ENCODE measurements around the gene PSMA2. TPM values are rescaled to one million over a fixed set of nuclear protein-coding genes. Genes with fewer than 3 reads are reported as not detected.

Gene PSMA2
- total and polyA plus RNA-seq, 2 donors (not counting 3 experiments of a cell fraction or from before 2014, with no cell fraction given), result 107 to 118 TPM

DNA sequence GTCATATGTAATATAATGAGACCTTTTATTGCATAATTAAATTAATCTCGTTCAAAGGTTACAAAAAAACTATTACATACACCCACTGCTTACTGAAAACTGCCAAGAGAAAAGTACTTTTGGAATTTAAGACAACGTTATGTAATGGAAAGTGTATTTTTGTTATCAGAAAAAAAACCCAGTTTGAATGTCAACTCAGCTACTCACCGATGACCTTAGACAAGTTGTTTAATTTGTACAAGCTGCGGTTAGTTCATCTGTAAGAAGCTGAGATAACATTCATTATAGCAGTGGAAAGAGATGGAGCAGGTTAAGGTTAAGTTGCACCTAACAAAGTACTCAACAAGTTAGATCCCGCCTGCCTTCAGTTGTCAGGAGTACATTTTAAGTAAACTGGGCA is 1.1 kb downstream of the PSMA2 start:
- Histone ChIP-seq H3K27me3 (ENCODE audit: control insufficient read depth in 2 of 2, insufficient read depth in 2 of 2, low read length in 2 of 2) (no peaks in the 10 kb centered on the region), H3K9me1 (replicated peaks; ENCODE audit: control insufficient read depth, extremely low read depth, insufficient read depth, low read length) (no peaks in the 10 kb centered on the region), H2AFZ (ENCODE audit: low read depth, low read length) (no peak overlapping the region), H3K4me3 (replicated peaks in 1 of 3; ENCODE audit: insufficient read depth in 1 of 3, low read depth in 1 of 3, low read length in 3 of 3) (peak overlapping the region; percentile 54 to 95 (median 82)), H3K79me2 (ENCODE audit: control insufficient read depth, insufficient read depth, low read length) (peaks cover 79% of the 10 kb centered on the region), H3K9ac (replicated peaks; ENCODE audit: extremely low read depth, insufficient read depth, low read length) (peak overlapping the region; percentile 87), H3K4me2 (ENCODE audit: insufficient read depth, low read length) (peak overlapping the region; percentile 90), H3K27ac (ENCODE audit: insufficient read depth, low read depth, low read length) (no peak overlapping the region), H3K4me1 (ENCODE audit: control insufficient read depth, extremely low read depth, insufficient read depth, low read length) (peaks cover 29% of the 10 kb centered on the region), H3K36me3 (ENCODE audit: control insufficient read depth in 2 of 2, extremely low read depth in 1 of 2, insufficient read depth in 2 of 2, low read length in 2 of 2) (peaks cover 0 to 13% of the 10 kb centered on the region in 2 experiments), H4K20me1 (replicated peaks; ENCODE audit: control insufficient read depth, extremely low read depth, insufficient read depth, low read length) (no peaks in the 10 kb centered on the region), H3K9me3 (replicated peaks; ENCODE audit: control insufficient read depth, insufficient read depth, low read length) (no peaks in the 10 kb centered on the region)
- CTCF ChIA-PET, result interaction anchor here (1.0 kb wide), 2 partner anchors 10 to 19 kb away, joined by 3 to 6 read pairs; partner anchors contain the start of gene C7orf25
- dilution Hi-C loops (cut with MboI; ENCODE audit: extremely low pct_ligation_motif_present, low sequenced_read_pairs), result no loop called here
- peak; percentile 33 for FAIRE-seq
- intact Hi-C loops (cut with micrococcal nuclease), result loop anchor here (5.0 to 10.0 kb wide), 2 partner anchors 654 to 989 kb away; partner anchors contain the start of gene STK17A
- no peak for TF ChIP-seq POLR2A (IDR thresholded peaks at IDR 0.05; ENCODE audit: low read depth, low read length)
- no peak for TF ChIP-seq POLR2AphosphoS5 (IDR thresholded peaks at IDR 0.05; ENCODE audit: insufficient read depth, low read depth, low read length)
- no peak for TF ChIP-seq GATA2 (IDR thresholded peaks at IDR 0.05; ENCODE audit: insufficient read depth, insufficient read length, low read depth, low read length)
- no peak for TF ChIP-seq MAX (IDR thresholded peaks at IDR 0.05; ENCODE audit: insufficient read depth, insufficient read length)
- no peak for TF ChIP-seq MYC (IDR thresholded peaks at IDR 0.05; ENCODE audit: low read depth, low read length)
- no peak for TF ChIP-seq EZH2 (IDR thresholded peaks at IDR 0.05; ENCODE audit: borderline replicate concordance, low read depth, low read length, severe bottlenecking)
- TF ChIP-seq, protein P1, sequence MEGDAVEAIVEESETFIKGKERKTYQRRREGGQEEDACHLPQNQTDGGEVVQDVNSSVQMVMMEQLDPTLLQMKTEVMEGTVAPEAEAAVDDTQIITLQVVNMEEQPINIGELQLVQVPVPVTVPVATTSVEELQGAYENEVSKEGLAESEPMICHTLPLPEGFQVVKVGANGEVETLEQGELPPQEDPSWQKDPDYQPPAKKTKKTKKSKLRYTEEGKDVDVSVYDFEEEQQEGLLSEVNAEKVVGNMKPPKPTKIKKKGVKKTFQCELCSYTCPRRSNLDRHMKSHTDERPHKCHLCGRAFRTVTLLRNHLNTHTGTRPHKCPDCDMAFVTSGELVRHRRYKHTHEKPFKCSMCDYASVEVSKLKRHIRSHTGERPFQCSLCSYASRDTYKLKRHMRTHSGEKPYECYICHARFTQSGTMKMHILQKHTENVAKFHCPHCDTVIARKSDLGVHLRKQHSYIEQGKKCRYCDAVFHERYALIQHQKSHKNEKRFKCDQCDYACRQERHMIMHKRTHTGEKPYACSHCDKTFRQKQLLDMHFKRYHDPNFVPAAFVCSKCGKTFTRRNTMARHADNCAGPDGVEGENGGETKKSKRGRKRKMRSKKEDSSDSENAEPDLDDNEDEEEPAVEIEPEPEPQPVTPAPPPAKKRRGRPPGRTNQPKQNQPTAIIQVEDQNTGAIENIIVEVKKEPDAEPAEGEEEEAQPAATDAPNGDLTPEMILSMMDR (IDR thresholded peaks at IDR 0.05; ENCODE audit: extremely low read depth in 1 of 2, insufficient read depth in 1 of 2, low read depth in 1 of 2, low read length in 2 of 2), result no peak
- no peak for TF ChIP-seq JUN (IDR thresholded peaks at IDR 0.05; ENCODE audit: borderline replicate concordance, insufficient read depth, insufficient read length, low read depth)
- TF ChIP-seq FOS (IDR thresholded peaks at IDR 0.05; ENCODE audit: borderline replicate concordance, insufficient read depth, low read length), result no peak
- peak; percentile 24 for DNase-seq (ENCODE audit: low read depth, low spot score)
- POLR2A ChIA-PET, result no interaction called here
- BruUV-seq (replicated peaks), result no TSS peak
